ENCODE results near the gene FBRS.
"Not testable (repeated sequence)": the region's sequence is repeated elsewhere in the genome, so short reads cannot be mapped to it uniquely, and the experiment has no call there.

The FBRS gene

DNA sequence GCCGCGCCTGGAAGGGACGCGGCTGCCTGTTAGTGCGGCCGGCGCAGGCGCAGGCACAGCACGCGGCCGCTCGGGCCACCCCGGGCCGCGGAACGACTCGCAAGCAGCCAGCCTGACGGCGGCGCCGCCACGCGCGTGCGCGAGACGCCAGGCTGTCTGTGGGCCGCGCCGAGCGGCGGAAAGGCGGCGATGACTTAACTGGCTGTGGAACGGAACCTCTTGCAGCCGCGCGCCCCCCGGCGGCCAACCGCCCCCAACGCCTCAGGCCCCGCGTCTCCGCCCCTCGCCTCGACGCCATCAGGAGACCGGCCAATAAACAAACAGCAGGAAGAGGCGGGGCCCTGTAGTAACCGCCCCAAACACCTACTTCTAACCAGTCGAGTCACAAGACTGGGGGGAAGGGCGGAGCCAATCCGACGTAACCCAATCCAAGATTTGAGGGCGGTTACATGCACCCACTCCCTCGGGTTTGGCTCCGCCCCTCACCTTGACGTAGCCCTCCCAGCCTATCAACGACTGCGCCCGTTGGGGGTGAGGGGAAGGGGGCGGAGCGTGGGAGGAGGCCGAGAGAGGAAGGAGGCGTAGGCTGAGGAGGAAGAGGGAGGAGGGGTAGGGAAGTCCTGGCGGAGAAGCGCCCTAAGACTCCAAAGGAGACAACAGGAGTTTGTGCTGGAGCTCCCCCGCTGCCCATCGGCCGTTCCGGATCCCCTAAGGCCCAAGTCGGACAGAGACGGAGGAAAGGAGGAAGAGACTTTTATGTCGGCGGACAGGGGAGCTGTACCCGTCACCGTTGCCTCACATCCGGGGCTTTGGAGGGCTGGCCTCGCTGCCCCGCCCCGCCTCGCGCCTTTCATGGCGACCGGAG lies at the start of gene FBRS:
TSS of gene FBRS (plus strand) at position 566 of the 865 bp plus-strand sequence. CDS start 1,088 bp downstream, outside the sequence.
- DNase-seq, result peak; percentile 100

GRCh38 chr16:30609002-30609925 lies 49.0 kb upstream of the FBRS start:
- DNase-seq, result peak; percentile 44

DNA sequence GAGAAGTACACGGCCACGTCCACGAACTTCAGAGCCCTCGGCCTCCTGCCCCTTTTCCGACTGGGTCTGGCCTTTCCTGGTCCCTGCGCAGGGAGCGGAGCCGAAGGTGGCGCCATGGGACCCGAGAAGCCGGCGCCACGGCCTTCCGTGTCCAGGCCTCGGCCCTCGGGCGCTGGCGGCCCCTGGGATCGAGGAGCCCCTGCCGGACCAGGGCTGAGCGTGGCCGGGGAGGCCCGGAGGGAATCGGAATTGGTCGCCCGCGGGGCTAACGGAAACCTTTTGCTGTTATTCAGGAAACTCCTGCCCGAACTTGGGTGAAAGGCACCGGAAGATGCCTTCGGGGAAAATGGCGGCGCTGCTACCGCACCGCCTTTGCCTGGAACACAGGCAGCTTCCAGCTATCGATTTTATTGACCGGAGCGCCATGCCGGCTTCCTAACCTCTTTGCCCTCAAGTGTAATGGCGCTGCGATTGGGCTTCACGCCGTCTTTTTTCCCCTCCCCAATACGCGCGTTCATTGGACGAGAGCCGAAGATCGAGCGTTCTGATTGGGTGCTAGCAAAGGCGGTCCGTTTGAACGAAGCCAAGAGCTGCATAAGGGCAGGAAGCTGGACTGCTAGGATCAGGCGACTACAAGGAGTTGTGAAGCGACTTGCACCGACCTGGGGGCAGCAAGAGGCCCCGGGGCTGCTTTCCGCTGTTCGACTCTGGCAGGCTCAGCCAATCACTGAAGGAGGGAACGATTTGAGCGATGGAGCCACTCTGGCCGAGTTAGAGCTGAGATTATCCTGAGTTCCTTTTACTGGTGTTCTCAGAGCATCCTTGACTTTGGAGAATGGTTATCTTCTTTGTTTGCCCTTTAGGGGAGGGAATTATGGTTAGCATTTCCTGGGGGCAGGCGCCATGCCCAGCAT lies 48.0 kb upstream of the FBRS start, which contains the start of gene ZNF689:
TSS of gene ZNF689 (minus strand) at position 464 of the 914 bp plus-strand sequence. CDS start at position 116, 348 bp downstream.
- DNase-seq, result peak; percentile 96

GRCh38 chr16:30615358-30616091 lies 42.7 kb upstream of the FBRS start:
- peak; percentile 76 for DNase-seq

DNA sequence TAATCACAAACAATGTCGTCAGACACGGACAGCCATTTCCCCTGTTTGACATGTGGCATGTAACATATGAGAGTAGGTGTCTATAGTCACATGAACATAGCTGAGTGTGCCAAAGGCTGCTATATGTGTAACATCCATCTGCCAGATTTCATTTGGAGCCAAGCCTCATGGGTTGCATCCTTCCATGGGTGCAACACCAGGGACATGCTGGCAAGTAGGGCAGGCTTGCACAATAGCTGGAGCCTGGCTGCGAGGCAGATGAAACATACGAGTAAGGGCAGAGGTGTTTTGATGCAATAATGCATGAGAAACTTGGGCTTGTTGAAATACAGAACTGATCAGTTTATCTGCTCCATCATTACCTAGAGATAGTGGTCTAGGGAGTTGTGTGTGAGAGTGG lies 39.0 kb upstream of the FBRS start:
- DNase-seq, result no peak

DNA sequence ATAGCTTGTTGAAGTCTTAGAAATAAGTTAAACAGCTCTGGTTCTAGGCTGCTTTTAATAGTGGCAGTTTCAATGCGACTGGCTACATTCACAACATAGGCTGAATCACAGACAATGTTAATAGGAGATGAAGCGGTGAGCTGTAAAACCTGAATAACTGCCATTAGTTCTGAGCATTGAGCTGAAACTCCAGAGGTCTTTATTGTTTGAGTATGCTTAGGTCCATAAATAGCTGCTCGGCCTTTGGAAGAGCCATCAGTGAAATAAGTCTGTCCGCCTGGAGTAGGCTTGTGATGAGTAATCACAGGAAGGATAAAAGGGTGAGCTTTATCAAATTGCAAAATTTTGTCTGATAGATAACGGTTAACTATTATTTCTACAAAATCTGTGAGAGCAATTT lies 38.6 kb upstream of the FBRS start:
- DNase-seq, result no peak

- no peak for DNase-seq
These were observed 38.1 kb upstream of the FBRS start for GRCh38 chr16:30620169-30620568.

GRCh38 chr16:30621765-30622164 lies 36.5 kb upstream of the FBRS start:
- no peak for DNase-seq

- DNase-seq, result no peak
These were observed 35.7 kb upstream of the FBRS start for GRCh38 chr16:30622455-30623032.

- DNase-seq, result no peak
These were observed 34.5 kb upstream of the FBRS start for GRCh38 chr16:30623536-30624283.

GRCh38 chr16:30626236-30626635 lies 32.0 kb upstream of the FBRS start:
- DNase-seq, result no peak

DNA sequence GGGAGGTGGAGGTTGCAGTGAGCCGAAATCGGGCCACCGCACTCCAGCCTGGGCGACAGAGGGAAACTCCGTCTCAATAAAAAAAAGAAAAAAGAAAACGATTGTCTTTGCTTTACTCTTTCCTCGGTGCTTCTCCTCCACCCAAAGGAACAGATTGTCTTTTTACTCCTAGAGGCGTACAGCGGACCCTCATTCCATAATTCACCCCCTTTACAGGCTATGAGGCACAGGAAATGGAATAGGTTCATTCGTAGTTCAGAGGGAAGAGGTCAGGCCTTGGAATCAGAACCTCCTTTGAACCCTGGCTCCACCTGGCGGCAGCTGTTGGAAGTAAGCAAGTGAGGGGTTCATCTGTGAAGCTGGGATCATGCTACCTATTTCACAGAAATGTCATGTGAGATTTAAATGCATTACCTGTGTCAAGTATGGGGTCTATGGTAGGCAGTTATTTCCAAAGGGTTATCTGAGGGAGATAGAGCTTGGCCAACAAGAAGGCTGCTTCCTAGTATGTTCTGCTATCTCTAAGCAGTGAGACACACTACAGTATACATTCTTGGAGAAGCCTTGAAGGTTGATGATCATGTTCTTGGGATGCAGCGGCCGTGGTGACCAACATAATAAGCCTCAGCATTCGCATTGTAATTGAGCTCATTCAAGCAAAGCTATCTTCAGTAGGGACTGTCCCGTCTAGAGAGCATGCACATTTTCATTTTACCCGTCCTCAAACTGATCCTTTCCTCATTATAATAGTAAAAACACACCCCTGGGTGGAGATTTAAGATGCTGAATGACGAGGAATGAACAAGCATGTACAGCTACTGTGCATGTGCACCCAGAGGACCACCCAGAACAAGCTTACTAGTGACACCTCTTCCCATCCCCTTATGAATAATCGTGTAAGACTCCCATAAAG lies 29.3 kb upstream of the FBRS start:
- peak; percentile 92 for DNase-seq

GRCh38 chr16:30632454-30632853 lies 25.8 kb upstream of the FBRS start:
- not testable (repeated sequence) for DNase-seq

DNA sequence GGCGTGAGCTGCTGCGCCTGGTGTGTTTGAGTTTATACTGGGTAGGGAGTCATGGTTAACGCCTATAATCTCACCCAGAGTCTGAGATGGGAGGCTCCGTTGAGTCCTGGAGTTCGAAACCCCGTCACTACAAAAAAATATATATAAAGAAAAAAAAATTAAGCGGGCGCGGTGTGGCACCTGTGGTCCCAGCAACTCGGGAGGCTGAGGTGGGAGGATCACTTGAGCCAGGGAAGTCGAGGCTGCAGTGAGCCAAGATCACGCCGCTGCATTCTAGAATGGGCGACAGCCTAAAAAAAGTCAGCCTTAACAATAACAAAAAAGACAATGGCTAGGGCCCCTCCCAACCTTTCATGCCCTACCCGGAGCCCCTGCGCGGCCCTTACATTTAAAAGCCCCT lies 24.7 kb upstream of the FBRS start:
- DNase-seq, result no peak

- no peak for DNase-seq
These were observed 21.6 kb upstream of the FBRS start for GRCh38 chr16:30636599-30636998.

GRCh38 chr16:30637139-30637538 lies 21.1 kb upstream of the FBRS start:
- not testable (repeated sequence) for DNase-seq

DNA sequence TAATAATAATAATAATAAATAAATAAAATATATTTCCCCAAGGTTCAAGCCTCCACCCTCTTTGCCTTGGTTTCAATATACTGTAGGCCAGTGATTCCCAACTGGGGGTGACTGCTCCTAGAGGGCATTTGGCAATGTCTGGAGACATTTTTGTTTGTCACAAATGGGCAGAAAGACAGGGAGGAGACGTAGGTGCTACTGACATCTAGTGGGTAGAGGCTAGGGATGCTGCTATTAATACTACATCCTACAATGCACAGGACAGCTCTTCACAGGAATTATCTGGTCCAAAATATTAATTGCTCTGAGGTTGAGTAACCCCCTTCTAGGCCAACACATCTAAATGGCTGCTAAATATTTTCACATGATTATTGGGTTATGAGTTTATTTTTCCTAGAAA lies 20.3 kb upstream of the FBRS start:
- DNase-seq, result no peak

GRCh38 chr16:30641378-30641982 lies 16.8 kb upstream of the FBRS start:
- DNase-seq, result no peak

DNA sequence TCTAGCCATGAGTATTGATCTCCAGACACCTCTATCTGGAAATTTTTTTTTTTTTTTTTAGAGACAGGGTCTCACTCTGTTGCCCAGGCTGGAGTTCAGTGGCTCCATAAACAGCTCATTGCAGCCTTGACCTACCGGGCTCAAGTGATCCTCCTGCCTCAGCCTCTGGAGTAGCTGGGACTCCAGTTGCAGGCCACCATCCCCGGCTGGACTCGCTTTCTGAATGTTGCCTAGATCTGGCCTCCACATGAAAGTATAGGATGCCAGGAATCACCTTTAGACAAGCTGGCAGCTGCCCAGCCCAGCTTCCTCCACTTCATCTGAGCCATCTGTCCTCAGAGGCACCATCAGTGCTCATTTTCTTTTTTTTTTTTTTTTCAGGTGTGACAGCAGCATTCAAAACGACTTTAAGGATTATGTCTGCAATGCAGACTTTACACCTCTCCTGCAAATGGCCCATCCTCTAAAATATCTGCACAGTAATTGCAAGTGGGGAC lies 13.8 kb upstream of the FBRS start:
- no peak for DNase-seq
